ENCODE measurements around the gene SLC35F5. TPM values are rescaled to one million over a fixed set of nuclear protein-coding genes. Genes with fewer than 3 reads are reported as not detected.
A peak's percentile ranks its signal among the peaks of the same experiment; 100 is the strongest.

Gene SLC35F5
- total and polyA plus RNA-seq, 2 of the 13 experiments (the other 11 are each of a cell fraction or from before 2014, with no cell fraction given) = 139 to 174 TPM

GRCh38 chr2:113756355-113757137 is at the start of gene SLC35F5 (continued):
- no peak for TF ChIP-seq SRSF9 (IDR thresholded peaks at IDR 0.05; ENCODE audit: borderline replicate concordance, insufficient read depth, low read depth, low read length, poor library complexity, severe bottlenecking)
- peak; percentile 99 for TF ChIP-seq CREB1 (IDR thresholded peaks at IDR 0.05)
- TF ChIP-seq CREB1 (CRISPR knock-in tag; IDR thresholded peaks at IDR 0.05) = peak; percentile 96
- TF ChIP-seq, protein P1, sequence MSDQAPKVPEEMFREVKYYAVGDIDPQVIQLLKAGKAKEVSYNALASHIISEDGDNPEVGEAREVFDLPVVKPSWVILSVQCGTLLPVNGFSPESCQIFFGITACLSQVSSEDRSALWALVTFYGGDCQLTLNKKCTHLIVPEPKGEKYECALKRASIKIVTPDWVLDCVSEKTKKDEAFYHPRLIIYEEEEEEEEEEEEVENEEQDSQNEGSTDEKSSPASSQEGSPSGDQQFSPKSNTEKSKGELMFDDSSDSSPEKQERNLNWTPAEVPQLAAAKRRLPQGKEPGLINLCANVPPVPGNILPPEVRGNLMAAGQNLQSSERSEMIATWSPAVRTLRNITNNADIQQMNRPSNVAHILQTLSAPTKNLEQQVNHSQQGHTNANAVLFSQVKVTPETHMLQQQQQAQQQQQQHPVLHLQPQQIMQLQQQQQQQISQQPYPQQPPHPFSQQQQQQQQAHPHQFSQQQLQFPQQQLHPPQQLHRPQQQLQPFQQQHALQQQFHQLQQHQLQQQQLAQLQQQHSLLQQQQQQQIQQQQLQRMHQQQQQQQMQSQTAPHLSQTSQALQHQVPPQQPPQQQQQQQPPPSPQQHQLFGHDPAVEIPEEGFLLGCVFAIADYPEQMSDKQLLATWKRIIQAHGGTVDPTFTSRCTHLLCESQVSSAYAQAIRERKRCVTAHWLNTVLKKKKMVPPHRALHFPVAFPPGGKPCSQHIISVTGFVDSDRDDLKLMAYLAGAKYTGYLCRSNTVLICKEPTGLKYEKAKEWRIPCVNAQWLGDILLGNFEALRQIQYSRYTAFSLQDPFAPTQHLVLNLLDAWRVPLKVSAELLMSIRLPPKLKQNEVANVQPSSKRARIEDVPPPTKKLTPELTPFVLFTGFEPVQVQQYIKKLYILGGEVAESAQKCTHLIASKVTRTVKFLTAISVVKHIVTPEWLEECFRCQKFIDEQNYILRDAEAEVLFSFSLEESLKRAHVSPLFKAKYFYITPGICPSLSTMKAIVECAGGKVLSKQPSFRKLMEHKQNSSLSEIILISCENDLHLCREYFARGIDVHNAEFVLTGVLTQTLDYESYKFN (CRISPR knock-in tag; conservative IDR thresholded peaks at IDR 0.05) = peak; percentile 63
- TF ChIP-seq RFX1 (IDR thresholded peaks at IDR 0.05) = no peak
- TF ChIP-seq ZNF710 (CRISPR knock-in tag; IDR thresholded peaks at IDR 0.05; ENCODE audit: borderline replicate concordance) = peak; percentile 90
- TF ChIP-seq MBNL3 (CRISPR knock-in tag; conservative IDR thresholded peaks at IDR 0.05) = no peak
- peak; percentile 85 for TF ChIP-seq BORCS8-MEF2B (CRISPR knock-in tag; IDR thresholded peaks at IDR 0.05)
- no peak for TF ChIP-seq ZNF660 (CRISPR knock-in tag; IDR thresholded peaks at IDR 0.05; ENCODE audit: borderline replicate concordance, low read depth)
- TF ChIP-seq MEIS1 (CRISPR knock-in tag; IDR thresholded peaks at IDR 0.05; ENCODE audit: borderline replicate concordance) = peak; percentile 64; the same call in 1 of the 2 replicates
- TF ChIP-seq, protein P2, sequence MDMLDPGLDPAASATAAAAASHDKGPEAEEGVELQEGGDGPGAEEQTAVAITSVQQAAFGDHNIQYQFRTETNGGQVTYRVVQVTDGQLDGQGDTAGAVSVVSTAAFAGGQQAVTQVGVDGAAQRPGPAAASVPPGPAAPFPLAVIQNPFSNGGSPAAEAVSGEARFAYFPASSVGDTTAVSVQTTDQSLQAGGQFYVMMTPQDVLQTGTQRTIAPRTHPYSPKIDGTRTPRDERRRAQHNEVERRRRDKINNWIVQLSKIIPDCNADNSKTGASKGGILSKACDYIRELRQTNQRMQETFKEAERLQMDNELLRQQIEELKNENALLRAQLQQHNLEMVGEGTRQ (IDR thresholded peaks at IDR 0.05; ENCODE audit: low read depth, low read length) = no peak
- TF ChIP-seq, protein P2 (CRISPR knock-in tag; IDR thresholded peaks at IDR 0.05; ENCODE audit: borderline replicate concordance) = no peak
- TF ChIP-seq AHR (CRISPR knock-in tag; IDR thresholded peaks at IDR 0.05) = peak; percentile 78; the same call in 1 of the 2 replicates
- no peak for TF ChIP-seq TRIM24 (CRISPR knock-in tag; IDR thresholded peaks at IDR 0.05)
- peak; percentile 96; the same call in 1 of the 2 replicates for TF ChIP-seq ZNF598 (CRISPR knock-in tag; IDR thresholded peaks at IDR 0.05; ENCODE audit: borderline replicate concordance)
- TF ChIP-seq GATAD1 (CRISPR knock-in tag; IDR thresholded peaks at IDR 0.05) = peak; percentile 97
- no peak; the same call in 1 of the 2 replicates for TF ChIP-seq ZNF17 (CRISPR knock-in tag; IDR thresholded peaks at IDR 0.05)
- TF ChIP-seq, protein P3, sequence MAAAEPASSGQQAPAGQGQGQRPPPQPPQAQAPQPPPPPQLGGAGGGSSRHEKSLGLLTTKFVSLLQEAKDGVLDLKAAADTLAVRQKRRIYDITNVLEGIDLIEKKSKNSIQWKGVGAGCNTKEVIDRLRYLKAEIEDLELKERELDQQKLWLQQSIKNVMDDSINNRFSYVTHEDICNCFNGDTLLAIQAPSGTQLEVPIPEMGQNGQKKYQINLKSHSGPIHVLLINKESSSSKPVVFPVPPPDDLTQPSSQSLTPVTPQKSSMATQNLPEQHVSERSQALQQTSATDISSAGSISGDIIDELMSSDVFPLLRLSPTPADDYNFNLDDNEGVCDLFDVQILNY (CRISPR knock-in tag; conservative IDR thresholded peaks at IDR 0.05) = peak; percentile 42; the same call in 1 of the 2 replicates
- TF ChIP-seq ISX (CRISPR knock-in tag; conservative IDR thresholded peaks at IDR 0.05) = peak; percentile 77; the same call in 1 of the 2 replicates
- peak; percentile 92 for TF ChIP-seq ZNF350 (CRISPR knock-in tag; IDR thresholded peaks at IDR 0.05; ENCODE audit: borderline replicate concordance, low read depth)
- TF ChIP-seq GTF3A (CRISPR knock-in tag; conservative IDR thresholded peaks at IDR 0.05) = peak; percentile 96; the same call in 1 of the 2 replicates
